SK-N-MC (cell line): ENCODE measurements around the gene PRSS56.

Experiments
- DNase-seq: peaks from one replicate; pipeline ENCODE4 v3.0.0-alpha.2; 2011; ENCODE audit warnings: low read depth, low spot score
- H3K27ac ChIP-seq: fragments of 200-600 bp; sonication (generic); 2 replicates; pipeline ENCODE4 v1.5.1; 2016; ENCODE audit warnings: mixed run types
- H3K36me3 ChIP-seq: fragments of 200-600 bp; sonication (generic); 2 replicates; pipeline ENCODE4 v1.6.1; 2017; ENCODE audit warnings: antibody characterized with exemption, low read length, mixed read lengths; ENCODE audit not compliant: insufficient read depth
- H3K4me3 ChIP-seq: fragments of 200-600 bp; sonication (generic); 2 replicates; pipeline ENCODE4 v1.5.1; 2016
- H3K9ac ChIP-seq: fragments of 200-600 bp; sonication (generic); 2 replicates; pipeline ENCODE4 v1.8.0; 2017; ENCODE audit warnings: mixed run types, mixed read lengths; ENCODE audit not compliant: insufficient read length
- H3K9me3 ChIP-seq: fragments of 200-600 bp; sonication (generic); 2 replicates; pipeline ENCODE4 v1.6.1; 2017; ENCODE audit warnings: low read depth, mild to moderate bottlenecking, antibody characterized with exemption, low read length, moderate library complexity, mixed read lengths
- EZH2 ChIP-seq: fragments of 200-600 bp; sonication (generic); IDR thresholded peaks from one replicate; pipeline ENCODE4 v1.6.1; 2017; ENCODE audit warnings: antibody characterized with exemption
- FOXP2 ChIP-seq: optimal IDR thresholded peaks from 2 replicates; pipeline ENCODE3; 2011; ENCODE audit warnings: mild to moderate bottlenecking, moderate library complexity; ENCODE audit not compliant: insufficient read depth; ENCODE audit errors: extremely low read length, control extremely low read depth
- POLR2AphosphoS5 ChIP-seq: IDR thresholded peaks from 2 replicates; pipeline ENCODE4 v1.6.1; 2012; ENCODE audit warnings: mild to moderate bottlenecking, low read depth, low read length, borderline replicate concordance

PRSS56 gene

DNA sequence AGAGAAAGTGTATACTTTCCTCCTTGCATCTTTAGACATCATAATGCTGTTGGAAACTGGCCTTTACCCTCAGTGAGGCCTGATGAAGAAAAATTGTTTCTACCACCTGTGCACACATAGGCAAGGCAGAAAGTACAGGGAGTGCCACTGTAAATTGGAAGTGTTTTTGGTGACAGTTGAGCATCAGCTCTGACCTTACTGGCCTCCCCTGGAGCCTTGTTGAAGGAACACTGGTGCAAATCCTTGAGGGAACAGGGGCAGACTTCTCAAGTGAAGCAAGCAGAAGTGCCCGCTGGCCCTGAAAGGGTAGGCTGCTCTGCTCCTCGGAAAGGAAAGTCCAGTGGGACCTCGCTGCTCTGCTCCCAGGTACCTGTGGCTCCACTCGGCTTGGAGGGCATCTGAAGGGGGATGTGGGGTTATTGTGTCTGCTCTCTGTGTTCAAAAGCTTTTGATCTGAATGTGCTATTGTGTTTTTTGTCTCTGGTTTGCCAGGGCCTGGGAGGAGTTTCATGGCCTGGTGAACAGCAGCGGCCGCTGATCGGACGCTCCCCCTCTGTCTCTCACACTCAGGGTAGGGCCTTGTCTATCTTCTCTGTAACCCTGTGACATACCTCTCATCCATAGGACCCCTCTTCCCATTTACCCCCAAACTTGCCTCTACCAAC lies 53.7 kb downstream of the PRSS56 start:
- no peak for TF ChIP-seq POLR2AphosphoS5
- no peak for TF ChIP-seq FOXP2
- TF ChIP-seq EZH2, result no peak
- no peak for DNase-seq
- no peak overlapping the region for H3K27ac ChIP-seq
- no peak overlapping the region for H3K9ac ChIP-seq
- H3K9me3 ChIP-seq, result no peaks in the 10 kb centered on the region
- no peak overlapping the region for H3K4me3 ChIP-seq
- peaks cover 22% of the 10 kb centered on the region for H3K36me3 ChIP-seq

GRCh38 chr2:232574674-232575403 lies 54.7 kb downstream of the PRSS56 start:
- H3K9ac ChIP-seq, result no peak overlapping the region
- TF ChIP-seq POLR2AphosphoS5 (no peak), FOXP2 (no peak), EZH2 (no peak)
- no peak overlapping the region for H3K27ac ChIP-seq
- peaks cover 13% of the 10 kb centered on the region for H3K36me3 ChIP-seq
- no peaks in the 10 kb centered on the region for H3K9me3 ChIP-seq
- H3K4me3 ChIP-seq, result no peak overlapping the region
- no peak for DNase-seq
